ENCODE data around the gene PHAF1.

GRCh38 chr16:67145746-67146145, 36.0 kb downstream of the PHAF1 start:
- TF ChIP-seq CTCF (IDR thresholded peaks at IDR 0.05) (no peak), POLR2A (IDR thresholded peaks at IDR 0.05) (no peak), POLR2AphosphoS5 (IDR thresholded peaks at IDR 0.05) (no peak)
